DOHH2 (cell line): ENCODE measurements around the gene MAP4K1.

Source experiments
- CTCF ChIP-seq: fragments of 200-600 bp; sonication (generic); IDR thresholded peaks from one replicate; pipeline ENCODE4 v1.5.1; 2014; ENCODE audit warnings: antibody characterized with exemption, mild to moderate bottlenecking, low read depth, low read length; ENCODE audit not compliant: poor library complexity, severe bottlenecking
- EZH2phosphoT487 ChIP-seq: fragments of 200-600 bp; sonication (generic); IDR thresholded peaks from 2 replicates; pipeline ENCODE4 v1.6.1; 2017; ENCODE audit warnings: borderline replicate concordance, mild to moderate bottlenecking, antibody characterized with exemption, low read length, moderate library complexity, mixed read lengths

- no peak for TF ChIP-seq CTCF
- no peak for TF ChIP-seq EZH2phosphoT487
These were observed 37.7 kb downstream of the MAP4K1 start for GRCh38 chr19:38580080-38580479.
